GM19324 (cell line): Measurements from ENCODE around the gene LCN1.
"Not testable (repeated sequence)": the region's sequence is repeated elsewhere in the genome, so short reads cannot be mapped to it uniquely, and the experiment has no call there.

Experiments used
- ATAC-seq: cut with Tn5 transposase; IDR thresholded peaks from one replicate; pipeline ENCODE4 v1.9.1; 2021; ENCODE audit warnings: mild to moderate bottlenecking, moderate library complexity; ENCODE audit not compliant: unreplicated experiment, low FRiP score

LCN1 gene

GRCh38 chr9:135504262-135505243 lies 16.7 kb upstream of the LCN1 start:
- ATAC-seq, result no peak

GRCh38 chr9:135505406-135506187 lies 15.6 kb upstream of the LCN1 start:
- no peak for ATAC-seq

DNA sequence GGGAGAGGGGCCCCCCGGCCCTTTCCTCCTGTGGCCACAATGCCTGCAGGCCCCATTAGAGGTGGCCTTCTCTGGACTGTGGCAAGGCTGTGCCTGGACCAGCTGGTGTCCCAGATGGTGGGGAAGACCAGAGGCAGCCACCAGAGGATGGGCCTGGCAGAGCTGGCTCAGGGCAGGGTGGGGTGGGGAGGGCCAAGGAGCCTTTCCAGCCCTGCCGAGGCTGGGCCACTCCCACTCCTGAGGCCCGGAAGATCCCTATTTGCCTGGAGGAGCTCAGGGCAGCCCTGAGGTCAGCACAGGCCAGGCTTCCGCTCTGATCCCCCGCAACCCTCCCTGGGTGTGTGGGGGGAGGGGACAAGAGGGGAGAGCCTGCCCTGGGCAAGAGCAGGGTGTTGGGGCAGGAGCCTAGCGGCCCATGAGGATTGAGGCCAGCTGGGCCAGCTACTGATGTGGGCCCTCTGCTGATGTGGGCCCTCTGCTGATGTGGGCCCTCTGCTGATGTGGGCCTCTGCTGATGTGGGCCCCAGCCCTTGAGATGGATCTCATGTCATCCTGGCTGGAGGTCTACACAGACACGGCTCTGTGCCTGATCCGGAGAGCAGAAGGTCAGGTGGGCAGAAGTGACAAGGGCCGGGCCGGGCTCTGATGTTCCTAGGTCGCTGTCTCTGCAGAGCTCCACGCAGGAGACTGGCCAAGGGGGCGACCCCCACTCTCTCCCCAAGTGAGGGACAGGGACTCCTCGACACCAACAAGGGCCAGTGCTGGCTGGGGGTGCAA lies 14.7 kb upstream of the LCN1 start:
- ATAC-seq, result no peak

DNA sequence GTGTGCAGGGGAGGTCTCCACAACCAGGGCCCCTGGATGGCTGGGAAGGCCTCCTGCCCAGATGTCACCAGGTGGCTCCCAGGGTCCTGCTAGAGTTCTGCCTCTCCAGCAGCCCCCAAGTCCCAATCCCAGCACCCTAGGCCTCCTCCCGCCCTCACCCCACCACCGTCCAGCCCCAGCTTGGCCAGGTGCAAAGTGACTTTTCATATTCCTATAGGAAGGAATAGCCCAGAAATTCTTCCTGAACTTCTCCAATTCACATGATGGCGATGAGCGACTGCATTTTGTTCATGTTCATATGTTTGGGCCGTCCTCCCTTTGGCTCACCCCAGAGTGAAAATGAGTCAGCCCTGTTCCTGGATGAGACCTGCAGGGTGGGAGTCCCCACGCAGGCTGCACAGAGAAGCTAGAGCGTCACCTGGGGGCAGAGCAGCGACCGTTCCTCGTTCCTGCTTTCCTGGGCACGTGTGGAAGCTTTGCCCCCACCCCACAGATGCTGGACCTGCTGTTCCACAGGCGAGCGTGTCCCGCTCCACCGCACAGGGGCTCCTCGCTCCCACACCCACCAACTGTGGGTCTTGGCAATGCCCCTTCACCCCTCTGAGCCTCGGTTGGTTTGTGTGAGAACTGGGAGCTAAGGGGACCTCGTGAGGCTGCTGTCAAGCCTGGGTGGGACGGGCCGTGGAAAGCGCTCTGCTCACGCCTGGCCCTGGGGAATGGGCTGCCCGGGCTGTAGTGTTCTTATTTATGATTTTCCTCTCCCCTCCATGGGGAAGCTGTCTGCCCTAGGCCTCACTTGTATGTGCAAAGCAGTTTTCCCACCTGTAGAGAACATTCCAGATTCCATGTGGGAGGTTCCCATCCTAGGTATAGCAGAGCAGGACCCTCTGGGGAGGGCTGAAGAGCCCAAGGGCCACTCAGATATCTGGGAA lies 13.9 kb upstream of the LCN1 start:
- ATAC-seq, result no peak

GRCh38 chr9:135508211-135508820 lies 12.9 kb upstream of the LCN1 start:
- no peak for ATAC-seq

DNA sequence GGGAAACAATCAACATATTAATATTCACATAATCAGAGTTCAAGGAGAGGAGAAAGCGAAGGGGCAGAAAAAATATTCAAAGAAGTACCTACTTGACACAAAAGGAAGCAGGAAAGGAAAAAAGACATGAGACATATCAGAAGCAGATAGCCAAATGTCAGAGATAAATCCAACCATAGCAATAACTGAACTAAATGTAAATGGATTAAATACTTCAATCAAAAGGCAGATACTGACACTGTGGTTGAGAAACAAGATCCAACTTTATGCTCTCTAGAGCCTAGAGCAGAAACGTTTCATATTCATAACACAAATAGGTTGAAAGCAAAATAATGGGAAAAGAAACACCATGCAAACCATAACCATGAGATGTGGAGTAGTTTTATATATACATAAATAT lies 11.8 kb upstream of the LCN1 start:
- no peak for ATAC-seq

DNA sequence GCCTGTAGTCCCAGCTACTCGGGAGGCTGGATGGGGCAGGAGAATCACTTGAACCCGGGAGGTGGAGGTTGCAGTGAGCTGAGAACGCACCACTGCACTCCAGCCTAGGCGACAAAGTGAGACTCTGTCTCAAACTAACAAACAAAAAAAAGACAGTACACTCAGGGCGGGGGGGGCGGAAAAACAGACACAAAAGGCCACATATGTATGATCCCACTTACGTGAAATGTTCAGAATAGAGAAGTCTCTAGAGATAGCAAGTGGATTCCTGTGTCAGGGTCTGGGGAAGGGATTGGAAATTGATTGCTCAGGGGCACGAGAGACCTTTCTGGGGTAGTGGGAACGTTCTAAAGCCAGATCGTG lies 9.0 kb upstream of the LCN1 start:
- ATAC-seq, result no peak

DNA sequence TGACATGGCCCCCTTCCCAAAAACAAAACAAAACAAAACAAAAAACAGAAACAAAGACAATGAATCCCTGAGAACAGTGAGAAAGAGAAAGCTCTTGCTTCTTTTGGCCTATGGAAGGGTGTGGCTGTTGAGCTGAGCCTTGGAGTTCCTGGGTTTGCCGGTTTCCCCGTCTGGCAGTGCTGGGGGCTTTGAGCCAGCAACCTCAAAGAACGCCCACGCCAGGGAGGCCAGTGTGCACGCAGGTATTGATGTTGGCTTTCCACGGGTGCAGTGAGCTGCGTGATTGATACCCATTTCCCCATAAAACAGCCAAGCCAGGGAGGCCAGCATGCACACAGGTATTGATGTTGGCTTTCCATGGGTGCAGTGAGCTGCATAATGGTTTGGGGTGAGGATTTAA lies 8.3 kb upstream of the LCN1 start:
- no peak for ATAC-seq

DNA sequence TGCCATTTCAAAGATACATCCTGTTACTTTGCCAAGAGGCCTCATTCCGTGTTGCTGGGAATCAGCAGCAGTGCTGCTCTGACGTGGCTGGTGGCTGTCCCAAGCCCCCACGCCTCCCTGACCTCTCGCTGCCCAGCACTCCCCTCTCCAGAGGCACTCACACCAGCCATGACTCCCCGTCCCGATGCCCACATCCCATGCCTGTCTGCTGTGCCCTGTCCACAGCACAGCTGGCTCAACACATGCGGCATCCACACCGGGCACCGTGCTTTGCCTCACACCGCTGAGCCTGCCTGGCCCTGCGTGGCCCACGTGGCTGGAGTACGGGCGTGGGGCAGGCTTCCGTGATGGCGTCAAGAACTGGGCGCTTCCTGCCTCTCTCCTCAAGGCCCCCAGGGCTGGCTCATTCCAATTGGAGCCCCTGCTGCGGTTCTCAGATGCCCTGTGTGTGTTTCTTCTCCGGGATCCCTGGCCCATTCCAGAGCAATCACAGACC lies 7.8 kb upstream of the LCN1 start:
- ATAC-seq, result no peak

- ATAC-seq, result not testable (repeated sequence)
These were observed 7.3 kb upstream of the LCN1 start for GRCh38 chr9:135513906-135514305.

DNA sequence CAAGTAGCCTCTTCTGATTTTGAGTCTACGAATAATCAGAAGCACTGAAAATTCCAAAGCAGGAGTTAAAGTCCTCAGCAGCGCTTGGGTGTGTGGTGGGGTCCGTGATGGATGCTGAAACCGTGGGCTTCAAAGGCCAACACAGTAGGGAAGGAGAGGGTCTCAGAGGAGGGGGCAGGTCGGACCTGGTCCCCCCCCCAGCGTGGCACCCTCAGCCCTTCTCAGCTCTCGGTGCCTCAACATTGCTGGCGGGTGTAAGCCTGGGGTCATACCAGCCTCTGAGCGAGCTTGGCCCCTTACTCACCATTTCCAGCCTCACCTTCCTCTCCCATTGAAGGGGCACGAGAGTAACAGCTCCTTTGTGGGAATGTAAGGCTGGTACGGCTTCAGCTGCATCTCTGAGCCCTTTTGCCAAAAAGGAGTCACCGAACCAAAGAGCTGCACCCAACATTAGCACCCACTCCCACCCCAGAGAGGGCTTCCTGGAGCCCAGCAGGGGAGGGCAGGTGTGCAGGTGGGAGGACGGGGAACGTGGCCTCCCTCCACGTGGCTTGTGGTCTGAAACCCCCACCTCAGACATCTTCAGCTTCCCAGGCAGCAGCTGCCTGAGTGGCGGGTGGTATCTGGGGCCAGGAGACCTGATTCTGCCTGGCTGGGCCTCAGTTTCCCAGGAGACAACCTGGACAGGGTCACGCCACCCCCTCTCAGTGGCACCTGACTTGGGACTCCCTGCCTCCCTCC lies 6.7 kb upstream of the LCN1 start:
- ATAC-seq, result no peak

GRCh38 chr9:135515083-135515951 lies 5.9 kb upstream of the LCN1 start:
- no peak for ATAC-seq

GRCh38 chr9:135516132-135516860 lies 4.9 kb upstream of the LCN1 start:
- no peak for ATAC-seq

DNA sequence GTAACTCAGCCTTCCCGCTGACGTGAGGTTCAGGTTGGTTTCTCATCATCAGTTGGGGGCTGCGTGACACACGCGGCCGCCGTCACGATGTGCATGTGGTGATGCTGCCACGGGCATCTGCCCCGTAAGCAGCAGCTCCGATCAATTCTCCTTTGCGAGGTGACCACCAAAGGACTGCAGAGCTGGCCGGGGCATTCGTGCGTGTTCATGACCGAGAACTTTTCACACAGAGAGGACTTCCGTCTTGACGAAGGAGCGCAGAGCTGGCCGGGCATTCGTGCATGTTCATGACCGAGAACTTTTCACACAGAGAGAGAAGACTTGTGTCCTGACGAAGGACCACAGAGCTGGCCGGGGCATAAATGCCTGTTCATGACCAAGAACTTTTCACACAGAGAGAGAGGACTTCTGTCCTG lies 3.8 kb upstream of the LCN1 start:
- no peak for ATAC-seq

GRCh38 chr9:135519179-135519971 lies 1.9 kb upstream of the LCN1 start:
- ATAC-seq, result no peak

DNA sequence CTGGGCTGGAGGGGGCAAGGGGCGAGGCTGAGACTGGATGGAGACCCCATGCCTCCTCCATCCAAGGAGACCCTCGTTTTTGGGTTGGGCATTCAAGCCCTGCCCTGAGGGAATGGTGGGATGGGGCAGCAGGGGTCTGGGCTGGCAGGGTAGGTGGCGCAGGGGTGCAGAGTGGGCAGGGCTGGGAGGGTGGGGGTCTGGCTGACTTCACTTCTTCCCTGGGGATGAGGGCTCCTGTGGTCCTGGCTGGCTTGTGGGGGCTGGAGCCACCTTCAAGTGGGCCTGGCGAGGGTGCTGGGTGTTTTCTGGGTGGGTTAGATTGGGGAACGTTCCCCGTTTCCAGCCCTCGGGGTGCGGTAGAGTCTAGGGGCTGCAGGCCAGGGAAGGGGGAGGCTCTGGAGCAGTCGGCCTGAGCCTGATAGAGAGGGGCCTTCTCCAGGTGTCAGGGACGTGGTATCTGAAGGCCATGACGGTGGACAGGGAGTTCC lies 412 bp downstream of the LCN1 start:
- no peak for ATAC-seq
